GM18520 (cell line): ENCODE results near the gene HSPA4.
"Not testable (repeated sequence)": the region's sequence is repeated elsewhere in the genome, so short reads cannot be mapped to it uniquely, and the experiment has no call there.

Experiments used
- ATAC-seq: cut with Tn5 transposase; IDR thresholded peaks from one replicate; pipeline ENCODE4 v1.9.1; 2021; ENCODE audit not compliant: unreplicated experiment

The HSPA4 gene

GRCh38 chr5:133051542-133052316 is at the start of gene HSPA4:
HSPA4 (plus strand) TSS chr5:133052013; CDS start chr5:133052251, 238 bp downstream.
- peak; percentile 71 for ATAC-seq

GRCh38 chr5:133006653-133007052 is 45.2 kb upstream of the HSPA4 start:
- no peak for ATAC-seq

- not testable (repeated sequence) for ATAC-seq
These were observed 43.4 kb upstream of the HSPA4 start for GRCh38 chr5:133008455-133008854.

- no peak for ATAC-seq
These were observed 36.3 kb upstream of the HSPA4 start for GRCh38 chr5:133015466-133015865.

GRCh38 chr5:133017964-133018363 is 33.8 kb upstream of the HSPA4 start:
- ATAC-seq = no peak

- not testable (repeated sequence) for ATAC-seq
These were observed 32.3 kb upstream of the HSPA4 start for GRCh38 chr5:133019471-133019870.

- ATAC-seq = peak; percentile 84
These were observed 25.8 kb upstream of the HSPA4 start, which contains the start of gene ZCCHC10 for GRCh38 chr5:133025804-133026663. ZCCHC10 (minus strand) TSS chr5:133026549; CDS start chr5:133026537, 12 bp downstream.

GRCh38 chr5:133026664-133027153 is 25.1 kb upstream of the HSPA4 start:
- ATAC-seq = no peak

GRCh38 chr5:133029416-133029815 is 22.4 kb upstream of the HSPA4 start:
- ATAC-seq = no peak

GRCh38 chr5:133030343-133031005 is 21.3 kb upstream of the HSPA4 start:
- no peak for ATAC-seq

GRCh38 chr5:133032852-133033742 is 18.7 kb upstream of the HSPA4 start:
- no peak for ATAC-seq

- no peak for ATAC-seq
These were observed 17.7 kb upstream of the HSPA4 start for GRCh38 chr5:133034064-133034463.

- no peak for ATAC-seq
These were observed 16.6 kb upstream of the HSPA4 start for GRCh38 chr5:133035224-133035623.

- ATAC-seq = not testable (repeated sequence)
These were observed 15.1 kb upstream of the HSPA4 start for GRCh38 chr5:133036677-133037076.

- ATAC-seq = no peak
These were observed 10.5 kb upstream of the HSPA4 start for GRCh38 chr5:133041157-133041784.

- ATAC-seq = no peak
These were observed 9.9 kb upstream of the HSPA4 start for GRCh38 chr5:133041910-133042309.

- not testable (repeated sequence) for ATAC-seq
These were observed 5.3 kb upstream of the HSPA4 start for GRCh38 chr5:133046560-133046959.

GRCh38 chr5:133047404-133047803 is 4.4 kb upstream of the HSPA4 start:
- ATAC-seq = no peak

GRCh38 chr5:133048993-133049725 is 2.7 kb upstream of the HSPA4 start:
- no peak for ATAC-seq
